GM12892 (cell line): ENCODE measurements around the gene NUP50.

Source experiments
- POLR2A ChIP-seq: IDR thresholded peaks from 2 replicates; pipeline ENCODE4 v1.6.1; 2011; ENCODE audit warnings: low read depth, low read length, control low read depth
- POLR2AphosphoS5 ChIP-seq: IDR thresholded peaks from 2 replicates; pipeline ENCODE4 v1.6.1; 2011; ENCODE audit warnings: low read depth, low read length, control low read depth

GRCh38 chr22:45187891-45188290 is 24.2 kb downstream of the NUP50 start:
- TF ChIP-seq POLR2A: no peak
- TF ChIP-seq POLR2AphosphoS5: no peak
